Fibroblast of lung (primary cell): ENCODE results near the gene MYH1. TPM values are rescaled to one million over a fixed set of nuclear protein-coding genes. Genes with fewer than 3 reads are reported as not detected.

Experiments used
- DNase-seq, 2 donors: peaks; one replicate each; pipeline versions ENCODE4 v3.0.0 to v3.0.0-alpha.2; 2010; ENCODE audit warnings: low read depth in 2 of 2
- H2AFZ ChIP-seq: 2 replicates; pipeline ENCODE4 v1.5.1; 2012; ENCODE audit warnings: low read length, control low read depth, inconsistent platforms
- H3K27ac ChIP-seq: 2 replicates; pipeline ENCODE4 v1.5.1; 2011; ENCODE audit warnings: low read length, control low read depth; ENCODE audit not compliant: insufficient read depth
- H3K27me3 ChIP-seq: 2 replicates; pipeline ENCODE4 v1.5.1; 2011; ENCODE audit warnings: mild to moderate bottlenecking, low read length; ENCODE audit not compliant: control insufficient read depth, insufficient read depth
- H3K36me3 ChIP-seq: 2 replicates; pipeline ENCODE4 v1.5.1; 2011; ENCODE audit warnings: low read length; ENCODE audit not compliant: control insufficient read depth, insufficient read depth
- H3K4me1 ChIP-seq: 2 replicates; pipeline ENCODE4 v1.5.1; 2011; ENCODE audit warnings: low read length; ENCODE audit not compliant: control insufficient read depth, insufficient read depth; ENCODE audit errors: extremely low read depth
- H3K4me2 ChIP-seq: 2 replicates; pipeline ENCODE4 v1.5.1; 2011; ENCODE audit warnings: low read length, control low read depth; ENCODE audit not compliant: insufficient read depth; ENCODE audit errors: extremely low read depth
- H3K4me3 ChIP-seq, 4 experiments: fragments of 200-600 bp in 1 of 4; sonication (generic) in 1 of 4; replicated peaks in 1 of 4; 2 replicates each; pipeline ENCODE4 v1.5.1; 2011 to 2016; ENCODE audit warnings: low read length in 4 of 4, low read depth in 3 of 4, mild to moderate bottlenecking in 3 of 4, control low read depth in 2 of 4, inconsistent platforms in 1 of 4, mixed read lengths in 1 of 4; ENCODE audit not compliant: insufficient read depth in 1 of 4; ENCODE audit errors: control extremely low read depth in 1 of 4
- H3K79me2 ChIP-seq: 2 replicates; pipeline ENCODE4 v1.5.1; 2012; ENCODE audit warnings: mild to moderate bottlenecking, low read length, inconsistent platforms; ENCODE audit not compliant: control insufficient read depth, insufficient read depth
- H3K9ac ChIP-seq: 2 replicates; pipeline ENCODE4 v1.5.1; 2011; ENCODE audit warnings: mild to moderate bottlenecking, low read length, control low read depth; ENCODE audit not compliant: insufficient read depth
- H3K9me3 ChIP-seq: 2 replicates; pipeline ENCODE4 v1.5.1; 2012; ENCODE audit warnings: low read depth, low read length; ENCODE audit not compliant: control insufficient read depth, insufficient read depth
- H4K20me1 ChIP-seq: 2 replicates; pipeline ENCODE4 v1.5.1; 2011; ENCODE audit warnings: low read length; ENCODE audit not compliant: control insufficient read depth, insufficient read depth; ENCODE audit errors: extremely low read depth
- CTCF ChIP-seq, 2 donors: IDR thresholded peaks in 1 of 2; conservative IDR thresholded peaks in 1 of 2; 1 replicate in 1 of 2; 2 replicates in 1 of 2; pipeline ENCODE4 v1.5.1; 2011 to 2012; ENCODE audit warnings: low read length in 2 of 2, control low read depth in 1 of 2, inconsistent platforms in 1 of 2, low read depth in 1 of 2, mild to moderate bottlenecking in 1 of 2
- EZH2 ChIP-seq: IDR thresholded peaks from 2 replicates; pipeline ENCODE4 v1.5.1; 2012; ENCODE audit warnings: low read length, control low read depth, mild to moderate bottlenecking; ENCODE audit errors: missing control alignments
- polyA plus RNA-seq, 2 donors: library from polyadenylated mRNA; depleted of rRNA in 1 of 2; stranded (reverse) in 1 of 2; unstranded in 1 of 2; fragments of >200 nt; gene quantifications; 2 replicates each; pipeline ENCODE4 v1.2.1, GENCODE V29; 2011 to 2012; ENCODE audit warnings: missing spikeins in 1 of 2
- total RNA-seq: library from RNA; depleted of rRNA; stranded (reverse); fragments of >200 nt; gene quantifications from 2 replicates; pipeline ENCODE4 v1.2.1, GENCODE V29; 2014

MYH1 gene
- total and polyA plus RNA-seq, 2 donors (not counting 1 experiment from before 2014, with no cell fraction given) = not detected

GRCh38 chr17:10523064-10523463 lies 4.7 kb upstream of the MYH1 start:
- DNase-seq = no peak
- no peaks in the 10 kb centered on the region for H3K4me1 ChIP-seq
- H2AFZ ChIP-seq = no peak overlapping the region
- no peaks in the 10 kb centered on the region for H3K79me2 ChIP-seq
- TF ChIP-seq CTCF (conservative IDR thresholded peaks at IDR 0.05 in 1 of 2, IDR thresholded peaks at IDR 0.05 in 1 of 2; ENCODE audit: low read depth in 1 of 2, low read length in 2 of 2) = no peak
- no peak for TF ChIP-seq EZH2
- H3K9ac ChIP-seq = no peak overlapping the region
- no peaks in the 10 kb centered on the region for H3K27me3 ChIP-seq
- no peaks in the 10 kb centered on the region for H4K20me1 ChIP-seq
- no peak overlapping the region for H3K27ac ChIP-seq
- H3K36me3 ChIP-seq = no peaks in the 10 kb centered on the region
- H3K4me3 ChIP-seq = no peak overlapping the region
- no peaks in the 10 kb centered on the region for H3K9me3 ChIP-seq
- no peak overlapping the region for H3K4me2 ChIP-seq

- no peak for DNase-seq
- H3K4me2 ChIP-seq = no peak overlapping the region
- no peaks in the 10 kb centered on the region for H3K27me3 ChIP-seq
- no peaks in the 10 kb centered on the region for H3K9me3 ChIP-seq
- H3K36me3 ChIP-seq = no peaks in the 10 kb centered on the region
- no peaks in the 10 kb centered on the region for H4K20me1 ChIP-seq
- no peak overlapping the region for H3K27ac ChIP-seq
- no peak overlapping the region for H3K4me3 ChIP-seq
- H3K4me1 ChIP-seq = no peaks in the 10 kb centered on the region
- H3K79me2 ChIP-seq = no peaks in the 10 kb centered on the region
- TF ChIP-seq EZH2 = no peak
- TF ChIP-seq CTCF (conservative IDR thresholded peaks at IDR 0.05 in 1 of 2, IDR thresholded peaks at IDR 0.05 in 1 of 2; ENCODE audit: low read depth in 1 of 2, low read length in 2 of 2) = no peak
- H2AFZ ChIP-seq = no peak overlapping the region
- no peak overlapping the region for H3K9ac ChIP-seq
These were observed 3.6 kb upstream of the MYH1 start for GRCh38 chr17:10521949-10522348.

- Histone ChIP-seq H3K79me2 (no peaks in the 10 kb centered on the region), H4K20me1 (no peaks in the 10 kb centered on the region), H3K9me3 (no peaks in the 10 kb centered on the region), H2AFZ (no peak overlapping the region), H3K9ac (no peak overlapping the region), H3K27ac (no peak overlapping the region), H3K4me3 (no peak overlapping the region), H3K27me3 (no peaks in the 10 kb centered on the region), H3K4me1 (no peaks in the 10 kb centered on the region), H3K36me3 (no peaks in the 10 kb centered on the region), H3K4me2 (no peak overlapping the region)
- no peak for DNase-seq
- no peak for TF ChIP-seq EZH2
- no peak for TF ChIP-seq CTCF (conservative IDR thresholded peaks at IDR 0.05 in 1 of 2, IDR thresholded peaks at IDR 0.05 in 1 of 2; ENCODE audit: low read depth in 1 of 2, low read length in 2 of 2)
These were observed 1.7 kb downstream of the MYH1 start for GRCh38 chr17:10516638-10517037.
